Measurements from ENCODE around the gene RECQL5.

Gene RECQL5

GRCh38 chr17:75685499-75685898 lies 18.5 kb upstream of the RECQL5 start:
- DNase-seq = no peak

DNA sequence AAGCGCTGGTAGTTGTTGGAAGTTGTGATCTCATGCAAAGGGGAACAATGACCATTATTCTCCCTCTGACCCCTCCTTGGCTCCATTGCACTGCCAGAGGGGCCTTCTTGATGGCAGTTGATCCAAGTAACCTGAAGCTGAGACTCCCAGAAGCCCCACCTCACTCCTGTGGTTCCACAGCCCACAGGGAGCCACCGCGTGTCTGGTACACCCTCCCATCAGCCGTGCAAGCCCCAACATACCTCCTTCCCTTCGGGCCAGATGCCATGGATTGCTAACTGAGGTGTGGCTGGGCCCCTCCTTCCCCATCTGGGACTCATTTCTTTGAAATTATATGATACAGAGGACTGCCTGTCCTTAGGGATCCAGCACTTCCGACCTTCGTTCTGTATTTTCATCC lies 18.0 kb upstream of the RECQL5 start:
- DNase-seq = no peak

- no peak for DNase-seq
Measured at GRCh38 chr17:75684249-75684648, 17.3 kb upstream of the RECQL5 start.

GRCh38 chr17:75683583-75683982 lies 16.6 kb upstream of the RECQL5 start:
- DNase-seq = no peak

GRCh38 chr17:75681289-75681688 lies 14.3 kb upstream of the RECQL5 start:
- no peak for DNase-seq

DNA sequence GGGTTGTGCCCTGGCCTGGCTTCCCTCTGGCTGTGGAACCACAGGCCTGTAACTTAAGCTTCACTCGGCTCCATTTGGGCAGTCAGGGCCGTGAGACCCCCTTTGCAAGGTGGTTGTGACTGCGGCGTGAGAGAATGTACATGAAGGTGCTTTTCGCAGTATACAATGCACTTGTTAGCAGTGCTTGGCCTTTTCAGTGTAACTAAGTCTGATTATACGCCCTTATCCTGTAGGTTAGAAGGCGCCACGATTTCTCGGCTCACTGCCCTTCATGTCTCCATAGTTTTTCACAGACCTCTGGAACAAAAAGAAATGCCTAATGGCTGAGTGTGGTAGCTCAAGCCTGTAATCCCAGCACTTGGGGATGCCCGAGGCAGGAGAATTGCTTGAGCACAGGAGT lies 13.5 kb upstream of the RECQL5 start:
- DNase-seq = no peak

DNA sequence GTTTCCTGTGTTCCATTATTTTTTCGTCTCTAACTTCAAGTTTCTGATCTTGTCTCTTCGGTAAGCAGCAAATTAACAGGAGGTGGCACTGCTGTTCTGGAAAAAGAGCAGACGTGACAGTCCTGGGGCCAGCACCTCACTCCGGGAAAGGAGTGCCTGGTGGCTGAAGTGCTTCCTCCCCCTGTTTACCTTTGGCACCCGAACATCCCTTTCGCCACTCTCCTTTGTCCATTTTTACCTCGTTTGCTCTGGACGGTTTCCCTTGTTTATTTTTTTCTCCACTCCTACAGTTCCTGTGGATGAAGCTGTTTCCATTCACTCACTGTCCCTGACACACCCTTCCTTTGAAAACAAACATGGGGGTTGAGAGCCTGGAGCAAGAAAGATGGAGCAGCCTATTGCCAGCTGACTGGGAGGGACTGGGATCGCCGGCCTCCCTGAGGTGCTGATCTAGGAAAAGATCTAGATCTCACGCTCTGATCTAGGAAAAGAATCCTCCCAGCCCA lies 12.8 kb upstream of the RECQL5 start:
- no peak for DNase-seq

GRCh38 chr17:75676461-75676860 lies 9.5 kb upstream of the RECQL5 start:
- DNase-seq = no peak

- no peak for DNase-seq
Measured at GRCh38 chr17:75673487-75673886, 6.5 kb upstream of the RECQL5 start.

GRCh38 chr17:75672011-75672410 lies 5.1 kb upstream of the RECQL5 start:
- DNase-seq = no peak

DNA sequence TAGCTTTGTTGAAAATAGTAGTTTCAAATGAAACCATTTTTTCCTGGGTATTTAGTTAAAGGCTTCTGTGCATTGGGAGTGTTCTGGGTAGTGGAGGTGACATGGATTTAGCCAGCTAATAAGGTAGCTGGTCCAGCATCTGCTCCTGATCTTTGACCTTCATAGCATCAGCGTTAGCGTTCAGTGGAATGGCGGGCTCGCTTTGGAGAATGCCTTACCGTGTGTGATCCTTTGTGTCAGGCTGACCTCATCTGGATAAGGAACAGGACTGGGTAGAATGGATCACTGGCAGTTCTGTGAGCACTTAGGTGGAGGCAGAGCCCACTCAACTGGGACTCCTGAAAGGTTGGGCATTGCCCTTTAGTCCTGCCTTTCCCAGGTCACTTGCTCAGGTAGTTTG lies 3.9 kb upstream of the RECQL5 start:
- DNase-seq = no peak

DNA sequence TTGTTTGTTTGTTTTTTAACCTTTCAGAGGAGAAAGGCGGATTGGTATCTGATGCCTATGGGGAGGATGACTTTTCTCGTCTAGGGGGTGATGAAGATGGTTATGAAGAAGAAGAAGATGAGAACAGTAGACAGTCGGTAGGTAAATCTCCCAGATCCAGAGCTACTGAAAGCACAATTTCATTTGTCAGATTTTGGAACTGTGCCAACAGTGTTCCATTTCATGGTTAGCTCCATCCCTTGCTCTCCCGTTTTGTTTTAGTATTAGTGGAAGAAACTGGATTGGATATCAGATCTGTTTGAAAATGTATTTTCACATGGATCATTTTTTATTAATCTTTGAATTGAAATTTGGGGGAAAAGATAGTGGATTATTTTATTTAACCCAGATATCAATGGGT lies 1.5 kb upstream of the RECQL5 start:
- DNase-seq = no peak

DNA sequence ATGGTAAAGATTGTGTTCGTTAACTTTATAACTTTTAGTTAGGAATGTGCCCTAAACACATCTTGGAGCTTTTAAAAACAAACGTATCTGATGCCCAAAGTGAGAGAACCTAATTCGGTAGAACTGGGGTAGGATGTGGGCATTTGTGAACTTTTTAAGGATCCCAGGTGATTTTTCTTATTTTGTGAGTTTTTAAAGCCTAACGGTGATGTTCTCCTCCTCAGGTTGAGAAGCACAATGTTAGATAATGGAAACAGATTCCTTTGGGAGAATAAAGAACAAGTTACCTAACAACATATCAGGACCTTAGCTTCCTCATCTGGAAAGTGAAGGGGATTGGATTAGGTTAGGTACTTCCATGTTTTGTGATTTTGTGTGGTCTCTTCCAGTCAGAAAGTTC lies 871 bp upstream of the RECQL5 start:
- no peak for DNase-seq

DNA sequence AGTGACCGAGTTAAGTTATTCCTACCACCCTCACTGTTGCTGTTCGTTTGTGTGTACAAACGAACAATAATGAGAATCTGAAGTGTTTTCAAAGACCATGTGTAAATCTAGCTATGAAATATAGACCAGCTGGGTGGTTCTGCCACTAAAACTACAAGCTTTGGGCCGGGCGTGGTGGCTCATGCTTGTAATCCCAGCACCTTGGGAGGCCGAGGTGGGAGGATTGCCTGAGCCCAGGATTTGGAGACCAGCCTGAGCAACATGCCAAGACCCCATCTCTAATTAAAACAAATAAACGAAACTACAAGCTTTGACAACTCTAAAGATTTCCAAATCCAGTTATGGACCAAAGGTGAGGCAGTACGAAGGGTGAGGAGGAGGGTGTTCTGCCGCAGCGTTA lies 973 bp downstream of the RECQL5 start:
- DNase-seq = no peak

- DNase-seq = no peak
Measured at GRCh38 chr17:75664099-75664549, 2.8 kb downstream of the RECQL5 start.

- no peak for DNase-seq
Measured at GRCh38 chr17:75662511-75662910, 4.4 kb downstream of the RECQL5 start.

DNA sequence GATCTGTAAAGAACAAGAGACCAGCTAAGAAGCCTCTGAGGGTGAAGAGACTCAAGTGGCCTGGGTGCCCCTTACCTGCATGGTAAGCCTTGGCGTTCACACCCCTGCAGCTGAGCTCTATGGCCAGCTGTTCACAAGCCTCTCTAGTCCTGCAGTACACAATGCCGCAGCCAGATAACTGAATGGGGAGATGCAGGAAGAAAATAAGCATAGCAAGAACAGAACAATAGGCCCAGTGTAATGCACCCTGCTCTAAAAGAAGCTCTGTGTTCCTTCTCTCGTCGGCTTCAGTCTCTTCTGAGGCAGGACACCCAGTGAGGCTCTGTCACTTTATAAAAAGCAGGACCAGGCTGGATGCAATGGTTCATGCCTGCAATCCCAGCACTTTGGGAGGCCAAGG lies 5.4 kb downstream of the RECQL5 start:
- DNase-seq = no peak

GRCh38 chr17:75658237-75658636 lies 8.7 kb downstream of the RECQL5 start:
- DNase-seq = no peak

GRCh38 chr17:75654176-75654575 lies 12.8 kb downstream of the RECQL5 start:
- no peak for DNase-seq

- peak; percentile 10 for DNase-seq
Measured at GRCh38 chr17:75652934-75653549, 13.9 kb downstream of the RECQL5 start.

GRCh38 chr17:75652341-75652740 lies 14.6 kb downstream of the RECQL5 start:
- DNase-seq = no peak

- no peak for DNase-seq
Measured at GRCh38 chr17:75650874-75651273, 16.1 kb downstream of the RECQL5 start.

GRCh38 chr17:75649687-75650086 lies 17.3 kb downstream of the RECQL5 start:
- no peak for DNase-seq

- no peak for DNase-seq
Measured at GRCh38 chr17:75647921-75648320, 19.0 kb downstream of the RECQL5 start.

DNA sequence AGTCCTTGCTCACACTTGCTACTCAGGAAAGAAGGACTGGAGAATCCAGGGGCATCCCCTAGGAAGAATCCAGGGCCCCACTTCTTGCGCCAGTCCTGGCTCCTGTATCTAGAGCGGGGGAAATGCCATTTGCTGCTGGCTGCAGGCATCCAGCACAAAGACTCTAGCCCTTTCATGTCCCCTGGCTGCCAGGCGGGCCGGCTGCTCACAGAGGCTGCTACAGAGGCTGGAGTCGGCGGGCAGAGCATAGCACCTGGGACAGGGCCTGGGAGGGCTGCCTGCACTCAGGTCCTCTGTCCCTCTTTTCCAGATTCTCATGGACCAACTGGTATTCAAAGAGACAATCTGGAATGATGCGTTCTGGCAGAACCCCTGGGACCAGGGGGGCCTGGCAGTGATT lies 19.9 kb downstream of the RECQL5 start:
- DNase-seq = no peak

DNA sequence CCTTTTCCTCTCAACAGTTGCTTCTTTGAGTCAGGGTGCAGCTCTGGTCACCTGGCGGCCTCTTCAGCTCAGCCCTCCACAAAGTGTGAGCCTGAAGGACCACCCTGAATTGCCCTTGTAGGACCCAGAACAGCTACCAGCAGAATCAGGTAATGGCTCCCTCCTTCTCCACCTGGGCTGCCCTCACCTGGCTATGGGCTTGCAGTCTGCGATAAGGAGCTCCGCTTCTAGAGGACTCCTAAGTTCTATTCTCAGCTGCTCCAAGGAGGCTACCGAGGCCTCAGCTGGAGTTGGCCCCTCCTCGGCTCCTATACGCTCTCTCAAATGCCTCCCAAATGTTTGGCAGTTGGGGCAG lies 20.3 kb downstream of the RECQL5 start:
- no peak for DNase-seq

Measured in activated T-cell treated with anti-CD3 and anti-CD28 coated beads for 4 hours (primary cell).